Loucy (cell line): ENCODE measurements around the gene PDE8A.

Experiments
- H2AFZ ChIP-seq: fragments of 200-600 bp; sonication (generic); 2 replicates; pipeline ENCODE4 v1.6.0; 2016; ENCODE audit warnings: antibody characterized with exemption, mild to moderate bottlenecking, low read length, moderate library complexity
- H3F3A ChIP-seq: fragments of 200-600 bp; 2 replicates; pipeline ENCODE4 v1.6.0; 2016; ENCODE audit warnings: antibody characterized with exemption, low read depth, mild to moderate bottlenecking
- H3K27me3 ChIP-seq: fragments of 200-600 bp; sonication (generic); 2 replicates; pipeline ENCODE4 v1.6.1; 2014; ENCODE audit warnings: low read length, mild to moderate bottlenecking; ENCODE audit not compliant: insufficient read depth, poor library complexity, severe bottlenecking
- H3K36me3 ChIP-seq: fragments of 200-600 bp; sonication (generic); 2 replicates; pipeline ENCODE4 v1.6.1; 2016; ENCODE audit warnings: low read length; ENCODE audit not compliant: insufficient read depth
- H3K4me1 ChIP-seq: fragments of 200-600 bp; sonication (generic); 2 replicates; pipeline ENCODE4 v1.5.1; 2014; ENCODE audit warnings: low read length, mild to moderate bottlenecking; ENCODE audit not compliant: insufficient read depth, poor library complexity, severe bottlenecking
- H3K4me2 ChIP-seq: fragments of 200-600 bp; sonication (generic); 2 replicates; pipeline ENCODE4 v1.6.0; 2014; ENCODE audit warnings: antibody characterized with exemption, low read length, low read depth, mild to moderate bottlenecking; ENCODE audit not compliant: poor library complexity, severe bottlenecking
- H3K4me3 ChIP-seq: fragments of 200-600 bp; sonication (generic); 2 replicates; pipeline ENCODE4 v1.5.1; 2014; ENCODE audit warnings: low read length, mild to moderate bottlenecking, mixed read lengths; ENCODE audit not compliant: poor library complexity, severe bottlenecking
- H3K79me2 ChIP-seq: fragments of 200-600 bp; sonication (generic); 2 replicates; pipeline ENCODE4 v1.6.1; 2014; ENCODE audit warnings: low read length; ENCODE audit not compliant: insufficient read depth
- H3K9ac ChIP-seq: fragments of 200-600 bp; sonication (generic); 2 replicates; pipeline ENCODE4 v1.6.0; 2014; ENCODE audit warnings: mild to moderate bottlenecking, low read depth, low read length, moderate library complexity; ENCODE audit not compliant: poor library complexity, severe bottlenecking
- H3K9me2 ChIP-seq: fragments of 200-600 bp; sonication (generic); replicated peaks from 2 replicates; pipeline ENCODE4 v1.6.1; 2016; ENCODE audit warnings: low read depth, low read length, mixed read lengths
- H3K9me3 ChIP-seq: fragments of 200-600 bp; sonication (generic); 2 replicates; pipeline ENCODE4 v1.6.1; 2014; ENCODE audit warnings: mild to moderate bottlenecking, antibody characterized with exemption, low read length, low read depth; ENCODE audit not compliant: insufficient read depth
- H4K20me1 ChIP-seq: fragments of 200-600 bp; sonication (generic); 2 replicates; pipeline ENCODE4 v1.6.0; 2014; ENCODE audit warnings: antibody characterized with exemption, low read length, mild to moderate bottlenecking; ENCODE audit not compliant: insufficient read depth, poor library complexity, severe bottlenecking
- CTCF ChIP-seq: fragments of 200-600 bp; sonication (generic); conservative IDR thresholded peaks from 2 replicates; pipeline ENCODE4 v1.5.1; 2014; ENCODE audit warnings: mild to moderate bottlenecking, antibody characterized with exemption, low read length
- EZH2phosphoT487 ChIP-seq: fragments of 200-600 bp; IDR thresholded peaks from 2 replicates; pipeline ENCODE4 v1.6.1; 2018; ENCODE audit warnings: antibody characterized with exemption, mild to moderate bottlenecking, moderate library complexity, borderline replicate concordance

Gene PDE8A

GRCh38 chr15:85025516-85026251 is 44.0 kb downstream of the PDE8A start:
- TF ChIP-seq EZH2phosphoT487 (no peak), CTCF (no peak)
- H3K4me2 ChIP-seq: no peak overlapping the region
- H2AFZ ChIP-seq: no peak overlapping the region
- H3F3A ChIP-seq: no peaks in the 10 kb centered on the region
- peaks cover 42% of the 10 kb centered on the region for H3K4me1 ChIP-seq
- no peak overlapping the region for H3K4me3 ChIP-seq
- no peaks in the 10 kb centered on the region for H3K9me2 ChIP-seq
- no peaks in the 10 kb centered on the region for H3K36me3 ChIP-seq
- no peaks in the 10 kb centered on the region for H3K27me3 ChIP-seq
- H3K79me2 ChIP-seq: peaks cover 52% of the 10 kb centered on the region
- peaks cover 10% of the 10 kb centered on the region for H4K20me1 ChIP-seq
- no peaks in the 10 kb centered on the region for H3K9me3 ChIP-seq
- H3K9ac ChIP-seq: no peak overlapping the region

- no peaks in the 10 kb centered on the region for H3K27me3 ChIP-seq
- peaks cover 49% of the 10 kb centered on the region for H3K79me2 ChIP-seq
- no peaks in the 10 kb centered on the region for H3K9me2 ChIP-seq
- peaks cover 46% of the 10 kb centered on the region for H3K4me1 ChIP-seq
- H4K20me1 ChIP-seq: peaks cover 10% of the 10 kb centered on the region
- H3F3A ChIP-seq: no peaks in the 10 kb centered on the region
- no peaks in the 10 kb centered on the region for H3K36me3 ChIP-seq
- no peak overlapping the region for H3K9ac ChIP-seq
- no peak overlapping the region for H2AFZ ChIP-seq
- no peak overlapping the region for H3K4me3 ChIP-seq
- TF ChIP-seq EZH2phosphoT487 (no peak), CTCF (no peak)
- H3K9me3 ChIP-seq: no peaks in the 10 kb centered on the region
- no peak overlapping the region for H3K4me2 ChIP-seq
Measured at GRCh38 chr15:85026304-85027032, 44.8 kb downstream of the PDE8A start.

- peaks cover 53% of the 10 kb centered on the region for H3K79me2 ChIP-seq
Measured at GRCh38 chr15:85027033-85027380, 45.4 kb downstream of the PDE8A start.

More at GRCh38 chr15:85027033-85027380, 45.4 kb downstream of the PDE8A start:
- Histone ChIP-seq H3K4me1 (peaks cover 52% of the 10 kb centered on the region), H3K9me2 (no peaks in the 10 kb centered on the region), H2AFZ (no peak overlapping the region), H3K4me3 (no peak overlapping the region), H3K4me2 (no peak overlapping the region), H3F3A (no peaks in the 10 kb centered on the region), H4K20me1 (peaks cover 10% of the 10 kb centered on the region), H3K9me3 (no peaks in the 10 kb centered on the region), H3K36me3 (no peaks in the 10 kb centered on the region), H3K27me3 (no peaks in the 10 kb centered on the region), H3K9ac (no peak overlapping the region)
- TF ChIP-seq CTCF (no peak), EZH2phosphoT487 (no peak)
